HG02642 (cell line): ENCODE measurements around the gene C10orf71.

Experiments used
- ATAC-seq: cut with Tn5 transposase; IDR thresholded peaks from one replicate; pipeline ENCODE4 v1.9.1; 2021; ENCODE audit warnings: mild to moderate bottlenecking; ENCODE audit not compliant: unreplicated experiment, poor library complexity

The C10orf71 gene

GRCh38 chr10:49371967-49372366 is 73.0 kb downstream of the C10orf71 start:
- no peak for ATAC-seq

- ATAC-seq, result no peak
These were observed 74.4 kb downstream of the C10orf71 start for GRCh38 chr10:49373361-49373760.

GRCh38 chr10:49374740-49375139 is 75.8 kb downstream of the C10orf71 start:
- ATAC-seq, result no peak

GRCh38 chr10:49375611-49376010 is 76.6 kb downstream of the C10orf71 start:
- no peak for ATAC-seq
